T-cell (primary cell): Measurements from ENCODE around the gene TDRD7. TPM values are rescaled to one million over a fixed set of nuclear protein-coding genes. Genes with fewer than 3 reads are reported as not detected.

Experiments used
- ATAC-seq, 4 experiments: fragments of 200-7000 bp in 3 of 4; fragments of 150-1000 bp in 1 of 4; cut with Tn5 transposase; replicated peaks in 1 of 4; 1 replicate in 3 of 4; 2 replicates in 1 of 4; pipeline ENCODE4 v1.10.0; 2021; ENCODE audit warnings: moderate library complexity in 3 of 4, mild to moderate bottlenecking in 2 of 4, moderate number of reproducible peaks in 1 of 4
- CTCF ChIA-PET, 2 donors: fragments of 300-600 bp; sonication (Branson Sonifier 250); formaldehyde crosslinking; loops; one replicate each; lab custom pipeline; 2022; ENCODE audit warnings: antibody characterized with exemption in 2 of 2; lab: Charles Lee
- POLR2A ChIA-PET, 2 donors: fragments of 300-600 bp; sonication (Branson Sonifier 250); formaldehyde crosslinking; loops; one replicate each; lab custom pipeline; 2022; ENCODE audit warnings: antibody characterized with exemption in 2 of 2; lab: Charles Lee
- DNase-seq, 35 experiments: peaks; one replicate each; pipeline versions ENCODE4 v3.0.0 to v3.0.0-alpha.2; 2013 to 2023
- H3K27ac ChIP-seq: one replicate; pipeline ENCODE4 v1.5.1; 2013; ENCODE audit warnings: low read length
- H3K27me3 ChIP-seq, 2 experiments: replicated peaks in 1 of 2; 1 replicate in 1 of 2; 2 replicates in 1 of 2; pipeline versions ENCODE4 v1.6.1 to v1.7.0; 2013; ENCODE audit warnings: low read length in 1 of 2, mixed read lengths in 1 of 2; ENCODE audit not compliant: control insufficient read depth in 2 of 2, insufficient read depth in 2 of 2; ENCODE audit errors: extremely low read depth in 1 of 2
- H3K36me3 ChIP-seq, 2 donors: 1 replicate in 1 of 2; 2 replicates in 1 of 2; pipeline versions ENCODE4 v1.6.1 to v1.7.0; 2013; ENCODE audit warnings: low read length in 1 of 2; ENCODE audit not compliant: control insufficient read depth in 2 of 2, insufficient read depth in 1 of 2; ENCODE audit errors: extremely low read depth in 1 of 2
- H3K4me1 ChIP-seq, 2 experiments: 1 replicate in 1 of 2; 2 replicates in 1 of 2; pipeline versions ENCODE4 v1.6.1 to v1.7.0; 2013; ENCODE audit warnings: low read length in 2 of 2, mixed read lengths in 1 of 2; ENCODE audit not compliant: insufficient read depth in 2 of 2, control insufficient read depth in 1 of 2; ENCODE audit errors: extremely low read depth in 1 of 2
- H3K4me3 ChIP-seq, 2 donors: 1 replicate in 1 of 2; 2 replicates in 1 of 2; pipeline versions ENCODE4 v1.5.1 to v1.7.0; 2013; ENCODE audit warnings: mild to moderate bottlenecking in 2 of 2, low read length in 1 of 2, moderate library complexity in 1 of 2; ENCODE audit not compliant: control insufficient read depth in 1 of 2; ENCODE audit errors: extremely low read depth in 1 of 2
- H3K9me3 ChIP-seq: 2 replicates; pipeline ENCODE4 v1.7.0; 2013
- H3K27ac Mint-ChIP-seq, 2 donors: one replicate each; pipeline ENCODE4 v1.8.0; 2020 to 2021; ENCODE audit warnings: mild to moderate bottlenecking in 2 of 2, mixed read lengths in 2 of 2
- H3K27me3 Mint-ChIP-seq, 2 donors: one replicate each; pipeline ENCODE4 v1.8.0; 2021 to 2022; ENCODE audit warnings: mixed read lengths in 2 of 2
- H3K36me3 Mint-ChIP-seq: one replicate; pipeline ENCODE4 v1.8.0; 2021; ENCODE audit warnings: mixed read lengths
- H3K4me1 Mint-ChIP-seq, 3 donors: one replicate each; pipeline ENCODE4 v1.8.0; 2020 to 2022; ENCODE audit warnings: mixed read lengths in 3 of 3, mild to moderate bottlenecking in 1 of 3
- H3K4me3 Mint-ChIP-seq, 3 donors: one replicate each; pipeline ENCODE4 v1.8.0; 2020 to 2022; ENCODE audit warnings: mild to moderate bottlenecking in 3 of 3, mixed read lengths in 3 of 3, moderate library complexity in 3 of 3
- H3K9me3 Mint-ChIP-seq, 3 donors: one replicate each; pipeline ENCODE4 v1.8.0; 2020 to 2022; ENCODE audit warnings: mixed read lengths in 3 of 3
- WGBS: methylation state at CpG from one replicate; pipeline ENCODE4 v1.1.5; 2013; ENCODE audit warnings: missing lambda C conversion rate; ENCODE audit not compliant: insufficient coverage; 5-methylcytosine and 5-hydroxymethylcytosine counted together
- total RNA-seq, 35 experiments: library from RNA in 6 of 35; stranded (reverse) in 6 of 35; fragments of 120-200 nt in 1 of 35; gene quantifications; one replicate each; pipeline versions ENCODE4 v1.2.1 to v1.2.4 and lab custom pipeline; 2013 to 2026

TDRD7 gene
- total RNA-seq, 5 donors from 2014 or later (not counting 1 experiment from before 2014, with no cell fraction given), result 9.2 to 11.9 (median 10.2) TPM

DNA sequence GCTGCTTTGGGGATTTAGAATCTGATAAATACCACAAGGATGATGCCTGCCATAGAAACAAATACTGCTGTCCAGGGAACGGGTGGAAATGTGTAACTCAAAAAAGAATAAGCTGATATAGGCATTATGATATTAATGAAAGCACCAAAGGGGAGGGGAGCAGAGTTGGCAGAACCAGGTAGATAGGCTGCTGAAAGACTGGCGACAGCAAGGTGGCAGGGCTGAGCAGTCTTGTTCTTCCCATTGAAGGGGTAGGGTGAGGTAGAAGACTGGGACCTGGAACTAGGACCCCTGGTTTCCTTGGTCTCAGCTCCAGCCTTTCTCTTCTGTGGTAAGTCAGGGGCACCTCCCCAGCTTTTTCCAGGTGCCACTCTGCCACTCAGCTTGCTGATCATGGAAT lies 58.2 kb downstream of the TDRD7 start:
- H3K9me3 ChIP-seq, result no peaks in the 10 kb centered on the region
- H3K27ac Mint-ChIP-seq, result no peak overlapping the region
- H3K27ac ChIP-seq, result no peak overlapping the region
- H3K4me1 Mint-ChIP-seq, result no peaks in the 10 kb centered on the region
- no peak for DNase-seq
- H3K27me3 ChIP-seq, result no peaks in the 10 kb centered on the region
- H3K4me3 ChIP-seq, result no peak overlapping the region
- CTCF ChIA-PET, result no interaction called here
- WGBS, result 86% methylated on average over 2 of the region's 2 CpGs
- H3K27me3 Mint-ChIP-seq, result no peaks in the 10 kb centered on the region
- H3K9me3 Mint-ChIP-seq, result no peaks in the 10 kb centered on the region
- H3K36me3 ChIP-seq, result peaks cover 8 to 30% of the 10 kb centered on the region in 2 donors
- H3K4me1 ChIP-seq, result no peaks in the 10 kb centered on the region
- POLR2A ChIA-PET, result no interaction called here
- H3K36me3 Mint-ChIP-seq, result peaks cover 70% of the 10 kb centered on the region
- ATAC-seq, result no peak
- H3K4me3 Mint-ChIP-seq, result no peak overlapping the region

DNA sequence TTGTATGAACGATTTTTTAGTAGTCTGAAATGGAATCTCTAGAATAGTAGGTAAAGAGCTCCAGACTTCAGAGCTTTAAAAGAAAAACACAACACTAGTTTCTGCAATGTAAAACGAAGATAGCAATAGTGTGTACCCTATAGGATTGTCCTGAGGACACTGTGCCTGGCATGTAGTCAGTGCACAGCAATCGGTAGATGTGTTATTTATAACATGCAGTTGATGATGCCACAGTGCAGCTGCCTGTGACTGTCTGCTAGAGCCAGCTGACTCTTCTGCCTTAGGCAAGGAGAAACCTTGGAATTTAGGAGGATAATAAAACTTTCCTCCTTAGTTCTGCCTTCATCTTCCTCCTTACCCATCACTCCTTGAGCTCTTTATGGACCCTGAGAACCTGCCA lies 61.8 kb downstream of the TDRD7 start:
- DNase-seq, result no peak
- no peak for ATAC-seq
- ChIA-PET CTCF (interaction anchor here in 1 of 2 donors (0.6 kb wide), 1 partner anchor 140 kb away, joined by 3 read pairs; no protein-coding TSS in a partner anchor), POLR2A (interaction anchor here in 1 of 2 donors (0.6 kb wide), 1 partner anchor 50 kb away, joined by 3 read pairs; no protein-coding TSS in a partner anchor)
- H3K27me3 Mint-ChIP-seq, result no peaks in the 10 kb centered on the region
- Histone ChIP-seq H3K4me3 (no peak overlapping the region), H3K9me3 (no peaks in the 10 kb centered on the region), H3K27me3 (no peaks in the 10 kb centered on the region), H3K36me3 (peaks cover 8 to 26% of the 10 kb centered on the region in 2 donors), H3K4me1 (no peaks in the 10 kb centered on the region), H3K27ac (no peak overlapping the region)
- H3K27ac Mint-ChIP-seq, result no peak overlapping the region
- 100% methylated on average over 1 of the region's 3 CpGs for WGBS
- H3K4me1 Mint-ChIP-seq, result no peaks in the 10 kb centered on the region
- H3K36me3 Mint-ChIP-seq, result peaks cover 60% of the 10 kb centered on the region
- H3K9me3 Mint-ChIP-seq, result no peaks in the 10 kb centered on the region
- H3K4me3 Mint-ChIP-seq, result no peak overlapping the region

DNA sequence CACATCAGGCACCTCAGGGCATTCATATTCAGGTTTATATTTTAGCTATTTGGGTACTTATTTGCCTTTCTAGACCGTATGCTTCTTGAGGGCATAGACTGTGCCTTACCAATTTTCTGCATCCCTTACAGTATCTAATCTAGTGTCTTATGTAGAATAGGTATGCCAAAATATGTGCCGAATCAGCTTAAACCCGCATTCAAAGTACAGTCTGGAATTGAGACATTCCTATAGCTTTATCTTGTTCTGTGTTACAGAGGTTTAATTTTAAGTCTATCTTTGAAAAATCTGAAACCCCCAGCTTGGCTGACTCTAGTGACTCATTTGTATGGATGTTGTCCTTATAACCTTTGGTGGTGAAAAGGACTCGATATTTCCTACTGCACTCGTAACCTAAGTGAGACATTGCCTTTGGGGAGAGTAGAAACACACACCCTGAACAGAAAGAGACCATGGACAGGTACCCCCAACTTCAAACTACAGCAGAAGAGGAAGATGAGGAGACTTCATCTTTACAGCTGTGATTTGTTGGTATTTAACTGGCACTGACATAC lies 62.6 kb downstream of the TDRD7 start:
- POLR2A ChIA-PET, result no interaction called here
- Mint-ChIP-seq H3K9me3 (no peaks in the 10 kb centered on the region), H3K4me1 (no peaks in the 10 kb centered on the region), H3K27me3 (no peaks in the 10 kb centered on the region), H3K36me3 (peaks cover 62% of the 10 kb centered on the region), H3K27ac (no peak overlapping the region), H3K4me3 (no peak overlapping the region)
- no peak for ATAC-seq
- no peak overlapping the region for H3K4me3 ChIP-seq
- no peaks in the 10 kb centered on the region for H3K27me3 ChIP-seq
- no peak overlapping the region for H3K27ac ChIP-seq
- no peak for DNase-seq
- WGBS, result 100% methylated on average over 1 of the region's 5 CpGs
- H3K9me3 ChIP-seq, result no peaks in the 10 kb centered on the region
- H3K4me1 ChIP-seq, result no peaks in the 10 kb centered on the region
- peaks cover 8 to 31% of the 10 kb centered on the region in 2 donors for H3K36me3 ChIP-seq
- CTCF ChIA-PET, result interaction anchor here in 1 of 2 donors (0.6 kb wide), 1 partner anchor 139 kb away, joined by 3 read pairs; no protein-coding TSS in a partner anchor

DNA sequence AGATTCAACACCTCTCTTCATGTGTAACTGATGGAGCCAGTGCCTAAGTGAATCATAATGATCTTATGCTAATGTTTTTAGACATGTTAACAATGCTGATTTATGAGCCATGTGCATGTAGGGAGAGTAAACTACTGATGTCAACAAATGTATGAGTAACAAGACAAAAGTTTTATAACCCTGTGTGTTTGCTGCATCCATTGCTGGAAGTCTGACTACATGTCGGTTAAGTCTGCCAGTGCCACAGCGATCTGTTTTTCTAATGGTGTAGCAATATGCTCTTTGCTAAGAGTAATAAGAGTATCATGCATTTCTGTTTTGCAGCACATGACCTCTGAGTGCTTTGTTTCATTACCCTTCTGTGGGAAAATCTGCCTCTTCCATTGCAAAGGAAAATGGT lies 63.2 kb downstream of the TDRD7 start:
- H3K27me3 Mint-ChIP-seq, result no peaks in the 10 kb centered on the region
- peaks cover 66% of the 10 kb centered on the region for H3K36me3 Mint-ChIP-seq
- CTCF ChIA-PET, result no interaction called here

DNA sequence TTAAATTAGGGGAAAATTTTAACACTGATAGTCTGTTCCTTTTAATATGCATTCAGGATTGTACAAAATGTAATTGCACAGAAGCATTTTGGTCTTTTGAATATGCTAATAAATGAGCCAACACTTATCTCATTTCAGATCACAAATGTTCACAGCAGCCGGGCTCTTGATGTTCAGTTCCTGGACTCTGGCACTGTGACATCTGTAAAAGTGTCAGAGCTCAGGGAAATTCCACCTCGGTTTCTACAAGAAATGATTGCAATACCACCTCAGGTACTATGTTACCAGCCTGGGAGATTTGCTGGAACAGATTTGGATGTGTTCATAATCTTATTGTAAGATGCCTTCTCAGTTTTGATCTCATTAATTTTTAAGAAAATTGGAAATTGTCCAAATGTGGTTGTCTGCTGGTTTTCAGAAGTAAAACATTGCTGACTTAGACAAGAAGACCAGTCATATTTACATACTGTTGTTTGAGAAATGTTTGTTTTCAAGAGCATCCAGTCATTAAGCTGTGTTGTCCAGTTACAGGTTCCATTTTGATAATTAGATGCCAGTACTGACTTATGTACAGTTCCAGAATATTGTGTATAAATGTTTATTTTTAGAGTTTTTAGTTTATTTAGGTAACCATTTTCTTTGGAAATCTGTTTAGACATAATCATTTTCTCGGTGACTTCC lies 66.5 kb downstream of the TDRD7 start:
- peaks cover 0 to 4% (median 3%) of the 10 kb centered on the region in 3 donors for H3K9me3 Mint-ChIP-seq
- no peak overlapping the region for H3K4me3 Mint-ChIP-seq
- Histone ChIP-seq H3K36me3 (peaks cover 15 to 52% of the 10 kb centered on the region in 2 donors), H3K9me3 (no peaks in the 10 kb centered on the region), H3K27me3 (no peaks in the 10 kb centered on the region), H3K4me1 (no peaks in the 10 kb centered on the region), H3K4me3 (no peak overlapping the region), H3K27ac (no peak overlapping the region)
- no CpG with 5 or more reads among the region's 3 CpGs for WGBS
- H3K4me1 Mint-ChIP-seq, result no peaks in the 10 kb centered on the region
- ATAC-seq (no peak), DNase-seq (no peak)
- H3K36me3 Mint-ChIP-seq, result peaks cover 75% of the 10 kb centered on the region
- POLR2A ChIA-PET, result no interaction called here
- CTCF ChIA-PET, result no interaction called here
- no peak overlapping the region for H3K27ac Mint-ChIP-seq
- H3K27me3 Mint-ChIP-seq, result no peaks in the 10 kb centered on the region

More for the DNA sequence above, 63.2 kb downstream of the TDRD7 start:
- Mint-ChIP-seq H3K27ac (no peak overlapping the region), H3K4me1 (no peaks in the 10 kb centered on the region), H3K9me3 (no peaks in the 10 kb centered on the region), H3K4me3 (no peak overlapping the region)
- Histone ChIP-seq H3K27me3 (no peaks in the 10 kb centered on the region), H3K27ac (no peak overlapping the region), H3K9me3 (no peaks in the 10 kb centered on the region), H3K36me3 (peaks cover 12 to 34% of the 10 kb centered on the region in 2 donors), H3K4me1 (no peaks in the 10 kb centered on the region), H3K4me3 (no peak overlapping the region)
- WGBS, result 100% methylated on average over 2 of the region's 2 CpGs
- DNase-seq (no peak), ATAC-seq (no peak)
- POLR2A ChIA-PET, result no interaction called here

DNA sequence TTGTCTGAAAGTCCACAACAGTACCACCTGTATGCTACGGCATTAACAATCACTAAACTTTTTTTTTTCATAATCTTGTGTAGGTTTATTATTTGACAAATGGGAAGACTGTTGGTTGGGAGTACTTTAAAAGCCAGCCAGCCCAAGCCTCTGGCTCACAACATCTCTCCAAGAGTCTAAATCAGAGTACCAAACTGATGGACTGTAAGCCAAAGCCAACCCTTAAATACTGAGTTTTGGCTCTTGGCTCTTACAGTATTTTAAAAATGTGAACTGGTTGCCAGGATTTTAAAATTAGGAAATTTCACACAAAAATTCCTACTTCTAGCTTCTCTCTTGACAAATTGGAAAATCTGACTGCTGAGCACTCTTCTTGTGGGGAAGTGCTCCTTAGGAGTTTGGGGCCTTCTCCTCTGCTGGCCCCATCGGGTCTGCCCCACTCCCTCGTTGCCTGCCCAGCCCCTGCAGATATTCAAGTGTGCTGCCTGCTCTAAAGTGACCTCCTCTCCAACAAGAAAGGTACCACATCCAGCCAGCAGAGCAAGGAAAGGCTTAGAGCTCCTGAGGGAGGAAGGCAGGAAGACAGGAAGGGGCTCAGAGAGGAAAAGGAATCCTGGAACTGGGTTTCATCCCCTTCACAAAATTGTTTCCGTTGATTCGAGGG lies 67.7 kb downstream of the TDRD7 start:
- peaks cover 69% of the 10 kb centered on the region for H3K36me3 Mint-ChIP-seq

More for the DNA sequence above, 67.7 kb downstream of the TDRD7 start:
- H3K36me3 ChIP-seq, result peaks cover 10 to 43% of the 10 kb centered on the region in 2 donors
- Mint-ChIP-seq H3K4me3 (no peak overlapping the region), H3K27ac (no peak overlapping the region), H3K9me3 (peaks cover 0 to 4% (median 3%) of the 10 kb centered on the region in 3 donors), H3K4me1 (no peaks in the 10 kb centered on the region), H3K27me3 (no peaks in the 10 kb centered on the region)
- DNase-seq (no peak), ATAC-seq (no peak)
- H3K9me3 ChIP-seq, result no peaks in the 10 kb centered on the region
- no peaks in the 10 kb centered on the region for H3K4me1 ChIP-seq
- H3K4me3 ChIP-seq, result no peak overlapping the region
- CTCF ChIA-PET, result no interaction called here
- H3K27ac ChIP-seq, result no peak overlapping the region
- H3K27me3 ChIP-seq, result no peaks in the 10 kb centered on the region
- POLR2A ChIA-PET, result interaction anchor here in 1 of 2 donors (0.7 kb wide), 1 partner anchor 9 kb away, joined by 3 read pairs; no protein-coding TSS in a partner anchor
- WGBS, result no CpG with 5 or more reads among the region's 5 CpGs
